Transverse colon (tissue), 4 donors: Measurements from ENCODE around the gene MED26.

Experiments used
- EP300 ChIP-seq: sonication (generic); formaldehyde crosslinking; IDR thresholded peaks from one replicate; pipeline ENCODE4 v1.6.1; 2017; ENCODE audit warnings: antibody characterized with exemption, low read depth
- POLR2A ChIP-seq: fragments of 450-650 bp; IDR thresholded peaks from one replicate; pipeline ENCODE4 v1.6.1; 2016; ENCODE audit warnings: antibody characterized with exemption, mild to moderate bottlenecking, moderate library complexity
- POLR2AphosphoS5 ChIP-seq, 3 donors: sonication (generic); formaldehyde crosslinking; IDR thresholded peaks; one replicate each; pipeline ENCODE4 v1.6.1; 2016; ENCODE audit warnings: antibody characterized with exemption in 3 of 3
- TF ChIP-seq, protein P1 (sequence below), 5 experiments: fragments of 200-600 bp in 3 of 5; fragments of 450-650 bp in 2 of 5; sonication (generic) in 3 of 5; IDR thresholded peaks; 1 replicate in 2 of 5; 2 replicates in 3 of 5; pipeline ENCODE4 v1.5.1; 2016 to 2017; ENCODE audit warnings: antibody characterized with exemption in 5 of 5, inconsistent platforms in 3 of 5, mild to moderate bottlenecking in 2 of 5, moderate library complexity in 1 of 5

DNA sequence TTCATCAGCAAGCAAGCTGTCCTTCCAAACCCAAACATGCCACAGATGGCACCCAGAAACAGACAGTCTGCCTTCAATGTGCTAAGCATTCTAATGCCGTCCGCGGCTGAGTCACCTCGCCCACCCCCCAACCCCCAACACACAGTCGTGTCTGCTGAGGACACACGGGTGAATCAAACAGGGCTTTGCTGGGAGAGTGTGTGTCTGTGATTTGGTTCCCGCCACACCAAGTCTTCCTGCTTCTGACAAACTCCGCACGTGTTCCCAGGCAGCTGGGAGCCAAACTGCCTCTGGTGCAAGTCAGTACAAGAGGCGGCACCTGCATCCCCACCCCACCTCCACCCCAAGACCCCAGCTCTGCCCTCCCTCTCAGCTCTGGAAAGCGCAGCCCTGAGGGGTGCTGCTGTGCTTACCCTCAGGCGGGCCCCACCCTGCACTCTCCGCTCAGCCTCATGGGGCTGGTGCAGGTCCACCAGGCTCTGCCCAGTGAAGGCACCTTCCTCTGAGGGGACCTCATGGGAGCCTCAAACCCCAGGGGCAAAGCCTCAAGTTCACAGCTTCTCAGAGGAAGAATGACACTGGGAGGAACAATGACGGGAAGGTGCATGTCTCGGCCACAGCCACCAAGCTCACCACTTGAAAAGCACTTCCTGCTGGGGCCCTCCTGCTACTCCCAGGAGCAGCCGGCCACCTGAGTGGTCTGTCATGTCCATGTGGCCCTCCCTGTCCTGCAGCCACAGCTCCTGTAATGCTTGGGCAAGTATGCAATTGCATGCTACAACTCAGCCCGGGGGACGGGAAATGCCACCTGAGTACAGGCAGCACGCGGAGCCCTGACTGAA is 40.8 kb downstream of the MED26 start:
- TF ChIP-seq, protein P1, sequence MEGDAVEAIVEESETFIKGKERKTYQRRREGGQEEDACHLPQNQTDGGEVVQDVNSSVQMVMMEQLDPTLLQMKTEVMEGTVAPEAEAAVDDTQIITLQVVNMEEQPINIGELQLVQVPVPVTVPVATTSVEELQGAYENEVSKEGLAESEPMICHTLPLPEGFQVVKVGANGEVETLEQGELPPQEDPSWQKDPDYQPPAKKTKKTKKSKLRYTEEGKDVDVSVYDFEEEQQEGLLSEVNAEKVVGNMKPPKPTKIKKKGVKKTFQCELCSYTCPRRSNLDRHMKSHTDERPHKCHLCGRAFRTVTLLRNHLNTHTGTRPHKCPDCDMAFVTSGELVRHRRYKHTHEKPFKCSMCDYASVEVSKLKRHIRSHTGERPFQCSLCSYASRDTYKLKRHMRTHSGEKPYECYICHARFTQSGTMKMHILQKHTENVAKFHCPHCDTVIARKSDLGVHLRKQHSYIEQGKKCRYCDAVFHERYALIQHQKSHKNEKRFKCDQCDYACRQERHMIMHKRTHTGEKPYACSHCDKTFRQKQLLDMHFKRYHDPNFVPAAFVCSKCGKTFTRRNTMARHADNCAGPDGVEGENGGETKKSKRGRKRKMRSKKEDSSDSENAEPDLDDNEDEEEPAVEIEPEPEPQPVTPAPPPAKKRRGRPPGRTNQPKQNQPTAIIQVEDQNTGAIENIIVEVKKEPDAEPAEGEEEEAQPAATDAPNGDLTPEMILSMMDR (IDR thresholded peaks at IDR 0.05), result no peak
- TF ChIP-seq POLR2AphosphoS5 (IDR thresholded peaks at IDR 0.05), result no peak
- TF ChIP-seq POLR2A, result no peak
- TF ChIP-seq EP300, result no peak
